ENCODE results near the gene MRPS14. TPM values are rescaled to one million over a fixed set of nuclear protein-coding genes. Genes with fewer than 3 reads are reported as not detected.

The MRPS14 gene
- polyA plus RNA-seq, 1 of the 3 experiments (the other 2 are of a cell fraction) = 18.2 TPM

- CTCF ChIA-PET = interaction anchor here (1.3 to 2.0 kb wide), 4 partner anchors 13 to 115 kb away, joined by 3 to 12 read pairs (median 5); partner anchors contain the start of gene MRPS14
- Histone ChIP-seq H3K27ac (ENCODE audit: low read depth in 2 of 2, low read length in 1 of 2) (no peak overlapping the region), H3K79me2 (ENCODE audit: insufficient read depth) (no peaks in the 10 kb centered on the region), H3K9ac (no peak overlapping the region), H2AFZ (ENCODE audit: low read depth) (no peak overlapping the region), H3K4me2 (no peak overlapping the region), H3F3A (replicated peaks; ENCODE audit: insufficient read depth) (no peaks in the 10 kb centered on the region), H3K4me3 (ENCODE audit: low read depth in 2 of 2, low read length in 1 of 2) (no peak overlapping the region), H3K9me2 (no peaks in the 10 kb centered on the region), H3K36me3 (replicated peaks in 1 of 2; ENCODE audit: control insufficient read depth in 1 of 2, insufficient read depth in 2 of 2, low read length in 1 of 2) (no peaks in the 10 kb centered on the region), H3K4me1 (ENCODE audit: control insufficient read depth in 1 of 2, insufficient read depth in 2 of 2, low read depth in 1 of 2, low read length in 1 of 2) (no peaks in the 10 kb centered on the region), H3K9me3 (no peaks in the 10 kb centered on the region), H4K20me1 (ENCODE audit: insufficient read depth) (no peaks in the 10 kb centered on the region), H3K27me3 (ENCODE audit: insufficient read depth) (no peaks in the 10 kb centered on the region)
- no peak for TF ChIP-seq RAD21 (IDR thresholded peaks at IDR 0.05; ENCODE audit: low read length)
- TF ChIP-seq GATA2 (CRISPR knock-in tag; IDR thresholded peaks at IDR 0.05) = no peak
- no peak for TF ChIP-seq RCOR1 (IDR thresholded peaks at IDR 0.05; ENCODE audit: low read length)
- TF ChIP-seq YY1 (IDR thresholded peaks at IDR 0.05; ENCODE audit: low read depth) = no peak
- TF ChIP-seq, protein P1, sequence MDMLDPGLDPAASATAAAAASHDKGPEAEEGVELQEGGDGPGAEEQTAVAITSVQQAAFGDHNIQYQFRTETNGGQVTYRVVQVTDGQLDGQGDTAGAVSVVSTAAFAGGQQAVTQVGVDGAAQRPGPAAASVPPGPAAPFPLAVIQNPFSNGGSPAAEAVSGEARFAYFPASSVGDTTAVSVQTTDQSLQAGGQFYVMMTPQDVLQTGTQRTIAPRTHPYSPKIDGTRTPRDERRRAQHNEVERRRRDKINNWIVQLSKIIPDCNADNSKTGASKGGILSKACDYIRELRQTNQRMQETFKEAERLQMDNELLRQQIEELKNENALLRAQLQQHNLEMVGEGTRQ (IDR thresholded peaks at IDR 0.05; ENCODE audit: borderline replicate concordance, low read depth, low read length) = no peak
- TF ChIP-seq NFIC (IDR thresholded peaks at IDR 0.05; ENCODE audit: borderline replicate concordance) = no peak
- TF ChIP-seq, protein P2, sequence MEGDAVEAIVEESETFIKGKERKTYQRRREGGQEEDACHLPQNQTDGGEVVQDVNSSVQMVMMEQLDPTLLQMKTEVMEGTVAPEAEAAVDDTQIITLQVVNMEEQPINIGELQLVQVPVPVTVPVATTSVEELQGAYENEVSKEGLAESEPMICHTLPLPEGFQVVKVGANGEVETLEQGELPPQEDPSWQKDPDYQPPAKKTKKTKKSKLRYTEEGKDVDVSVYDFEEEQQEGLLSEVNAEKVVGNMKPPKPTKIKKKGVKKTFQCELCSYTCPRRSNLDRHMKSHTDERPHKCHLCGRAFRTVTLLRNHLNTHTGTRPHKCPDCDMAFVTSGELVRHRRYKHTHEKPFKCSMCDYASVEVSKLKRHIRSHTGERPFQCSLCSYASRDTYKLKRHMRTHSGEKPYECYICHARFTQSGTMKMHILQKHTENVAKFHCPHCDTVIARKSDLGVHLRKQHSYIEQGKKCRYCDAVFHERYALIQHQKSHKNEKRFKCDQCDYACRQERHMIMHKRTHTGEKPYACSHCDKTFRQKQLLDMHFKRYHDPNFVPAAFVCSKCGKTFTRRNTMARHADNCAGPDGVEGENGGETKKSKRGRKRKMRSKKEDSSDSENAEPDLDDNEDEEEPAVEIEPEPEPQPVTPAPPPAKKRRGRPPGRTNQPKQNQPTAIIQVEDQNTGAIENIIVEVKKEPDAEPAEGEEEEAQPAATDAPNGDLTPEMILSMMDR (IDR thresholded peaks at IDR 0.05) = no peak
- no peak for TF ChIP-seq CHD2 (IDR thresholded peaks at IDR 0.05; ENCODE audit: low read length, partially characterized antibody)
- no peak for TF ChIP-seq EP300 (IDR thresholded peaks at IDR 0.05; ENCODE audit: borderline replicate concordance in 1 of 2, low read depth in 1 of 2, low read length in 1 of 2)
- TF ChIP-seq ZBTB33 (IDR thresholded peaks at IDR 0.05; ENCODE audit: borderline replicate concordance, low read depth) = no peak
- TF ChIP-seq NRF1 (IDR thresholded peaks at IDR 0.05; ENCODE audit: low read depth, low read length) = no peak
- no peak for TF ChIP-seq GABPA (IDR thresholded peaks at IDR 0.05; ENCODE audit: low read depth)
- TF ChIP-seq USF1 (IDR thresholded peaks at IDR 0.05; ENCODE audit: borderline replicate concordance, low read depth) = no peak
- TF ChIP-seq SIN3A (IDR thresholded peaks at IDR 0.05; ENCODE audit: borderline replicate concordance, low read depth, low read length) = no peak
- TF ChIP-seq MXI1 (IDR thresholded peaks at IDR 0.05; ENCODE audit: low read depth, low read length) = no peak
- TF ChIP-seq SMC3 (IDR thresholded peaks at IDR 0.05; ENCODE audit: low read depth, low read length) = no peak
- TF ChIP-seq TAF1 (IDR thresholded peaks at IDR 0.05; ENCODE audit: borderline replicate concordance, low read depth, low read length) = no peak
- WGBS (ENCODE audit: low lambda C conversion rate) = 23% methylated on average over 3 of the region's 3 CpGs
- DNase-seq = no peak
- POLR2A ChIA-PET = no interaction called here
Measured at GRCh38 chr1:175036476-175036875, 13.3 kb upstream of the MRPS14 start.
